ENCODE results near the gene PKP3.

DNA sequence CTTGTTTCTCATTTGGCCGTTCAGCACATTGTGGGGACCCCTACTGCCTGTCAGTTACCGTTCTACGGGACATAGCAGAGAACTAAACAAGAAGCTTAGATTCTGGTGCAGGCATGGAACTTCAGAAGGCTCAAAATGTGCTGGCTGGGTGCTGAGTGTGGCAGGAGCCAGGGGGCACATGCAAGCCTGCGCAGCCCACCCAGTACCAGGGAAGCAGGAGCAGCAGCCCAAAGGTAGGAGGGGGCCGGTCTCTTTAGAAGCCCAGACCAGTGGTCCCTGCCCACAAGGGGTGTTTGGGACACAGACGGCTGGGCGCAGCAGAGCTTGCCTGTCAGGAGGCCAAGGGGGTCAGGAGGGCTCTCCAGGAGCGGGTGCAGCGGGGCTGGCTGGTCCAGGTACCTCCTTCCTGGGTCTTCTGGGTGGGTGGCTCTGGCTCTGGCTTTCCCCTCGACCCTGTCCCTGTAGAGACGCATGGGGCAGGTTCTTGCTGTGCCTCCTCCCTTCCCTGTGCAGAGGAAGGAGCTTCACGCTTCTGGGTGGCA is 58.3 kb downstream of the PKP3 start:
- TF ChIP-seq CTCF (optimal IDR thresholded peaks at IDR 0.05 in 1 of 3, IDR thresholded peaks at IDR 0.05 in 1 of 3, conservative IDR thresholded peaks at IDR 0.05 in 1 of 3; ENCODE audit: extremely low read depth in 1 of 3, insufficient read depth in 2 of 3, low read length in 3 of 3) (no peak), EZH2 (IDR thresholded peaks at IDR 0.05; ENCODE audit: low read length) (no peak)
